ENCODE data around the gene INTS13.

DNA sequence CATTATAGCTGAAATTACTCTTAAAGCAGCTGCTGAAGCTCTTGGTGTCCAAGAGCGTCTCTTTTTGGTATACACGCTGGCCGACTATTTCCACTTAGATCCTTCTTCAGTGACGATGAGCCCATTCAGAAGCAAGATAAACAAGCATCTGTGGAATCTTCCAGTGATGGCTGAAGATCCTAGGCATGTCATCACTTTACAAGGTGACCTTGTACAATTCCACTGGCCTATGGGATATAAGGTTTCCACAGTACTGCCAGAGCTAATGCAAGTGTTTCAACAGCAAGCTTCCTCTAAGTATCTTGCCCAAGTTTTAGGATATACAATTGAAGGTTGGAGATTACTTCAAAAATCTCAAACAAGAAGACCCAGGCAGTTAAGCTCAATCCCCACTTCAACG lies 47.0 kb downstream of the INTS13 start:
- TF ChIP-seq EZH2 (IDR thresholded peaks at IDR 0.05): no peak
- no peak for TF ChIP-seq CTCF (IDR thresholded peaks at IDR 0.05 in 2 of 3, conservative IDR thresholded peaks at IDR 0.05 in 1 of 3; ENCODE audit: borderline replicate concordance in 1 of 3, insufficient read depth in 1 of 3, low read depth in 2 of 3, low read length in 2 of 3)
- TF ChIP-seq POLR2A (IDR thresholded peaks at IDR 0.05; ENCODE audit: borderline replicate concordance, extremely low read depth, insufficient read depth, insufficient read length): no peak
- no peak for TF ChIP-seq POLR2AphosphoS5 (IDR thresholded peaks at IDR 0.05; ENCODE audit: low read depth, low read length)
- no peak for TF ChIP-seq RAD21 (IDR thresholded peaks at IDR 0.05; ENCODE audit: low read depth)
- no peak for TF ChIP-seq TCF7L2 (IDR thresholded peaks at IDR 0.05; ENCODE audit: borderline replicate concordance, extremely low read depth, insufficient read depth, insufficient read length)
- TF ChIP-seq ELF1 (IDR thresholded peaks at IDR 0.05; ENCODE audit: borderline replicate concordance, low read depth): no peak
- no peak for TF ChIP-seq EZH2phosphoT487 (IDR thresholded peaks at IDR 0.05; ENCODE audit: borderline replicate concordance)
